Neural cell (in vitro differentiated cells): Measurements from ENCODE around the gene BCOR. TPM values are rescaled to one million over a fixed set of nuclear protein-coding genes. Genes with fewer than 3 reads are reported as not detected.

Experiments
- H2AFZ ChIP-seq: fragments of 200-600, 300-800 bp; sonication (generic), shearing (Covaris generic); 2 replicates; pipeline ENCODE4 v1.6.0; 2014; ENCODE audit warnings: low read depth, mild to moderate bottlenecking, antibody characterized with exemption, low read length, moderate library complexity
- H3F3A ChIP-seq: fragments of 200-600 bp; shearing (Covaris generic); 2 replicates; pipeline ENCODE4 v1.6.1; 2016; ENCODE audit warnings: mild to moderate bottlenecking, moderate library complexity, mixed read lengths, antibody characterized with exemption, low read length; ENCODE audit not compliant: insufficient read depth, poor library complexity, severe bottlenecking
- H3K27ac ChIP-seq: fragments of 200-600, 300-800 bp; sonication (generic), shearing (Covaris generic); 2 replicates; pipeline ENCODE4 v1.5.1; 2014; ENCODE audit warnings: mild to moderate bottlenecking, low read length, moderate library complexity
- H3K27me3 ChIP-seq: fragments of 300-800, 200-600 bp; sonication (generic), shearing (Covaris generic); 2 replicates; pipeline ENCODE4 v1.6.0; 2014; ENCODE audit warnings: mild to moderate bottlenecking, low read depth, low read length, moderate library complexity; ENCODE audit not compliant: insufficient read depth
- H3K36me3 ChIP-seq: fragments of 300-800, 200-600 bp; sonication (generic), shearing (Covaris generic); 2 replicates; pipeline ENCODE4 v1.5.1; 2014; ENCODE audit warnings: mild to moderate bottlenecking, antibody characterized with exemption, low read length, moderate library complexity; ENCODE audit not compliant: insufficient read depth
- H3K4me2 ChIP-seq: fragments of 300-800, 200-600 bp; sonication (generic), shearing (Covaris generic); 2 replicates; pipeline ENCODE4 v1.6.0; 2014; ENCODE audit warnings: mild to moderate bottlenecking, low read length
- H3K4me3 ChIP-seq: fragments of 300-800, 200-600 bp; sonication (generic), shearing (Covaris generic); 2 replicates; pipeline ENCODE4 v1.5.1; 2014; ENCODE audit warnings: mild to moderate bottlenecking, low read length, moderate library complexity
- H3K79me2 ChIP-seq: fragments of 200-600 bp; shearing (Covaris generic); replicated peaks from 2 replicates; pipeline ENCODE4 v1.6.0; 2014; ENCODE audit warnings: mild to moderate bottlenecking, low read length, moderate library complexity; ENCODE audit not compliant: insufficient read depth
- H3K9ac ChIP-seq: fragments of 300-800, 200-600 bp; sonication (generic), shearing (Covaris generic); 2 replicates; pipeline ENCODE4 v1.6.1; 2016; ENCODE audit warnings: mild to moderate bottlenecking, low read length, mixed read lengths
- H3K9me2 ChIP-seq: fragments of 200-600 bp; shearing (Covaris generic); 2 replicates; pipeline ENCODE4 v1.6.1; 2016; ENCODE audit warnings: mild to moderate bottlenecking, low read length, mixed read lengths; ENCODE audit not compliant: insufficient read depth
- H3K9me3 ChIP-seq: fragments of 200-600, 300-800 bp; sonication (generic), shearing (Covaris generic); 2 replicates; pipeline ENCODE4 v1.6.1; 2016; ENCODE audit warnings: mild to moderate bottlenecking, mixed run types, low read length, moderate library complexity, mixed read lengths
- H4K20me1 ChIP-seq: fragments of 200-600 bp; shearing (Covaris generic); 2 replicates; pipeline ENCODE4 v1.6.1; 2016; ENCODE audit warnings: mild to moderate bottlenecking, mixed run types; ENCODE audit not compliant: insufficient read depth
- EP300 ChIP-seq: fragments of 450-650 bp; conservative IDR thresholded peaks from 2 replicates; pipeline ENCODE4 v1.6.1; 2014; ENCODE audit warnings: antibody characterized with exemption, mild to moderate bottlenecking, moderate library complexity; ENCODE audit not compliant: poor library complexity, severe bottlenecking
- EZH2 ChIP-seq: fragments of 200-600, 300-800 bp; shearing (Covaris generic), sonication (generic); IDR thresholded peaks from 2 replicates; pipeline ENCODE4 v1.6.1; 2014; ENCODE audit warnings: antibody characterized with exemption, low read length, borderline replicate concordance, mild to moderate bottlenecking; ENCODE audit not compliant: insufficient read depth, poor library complexity, severe bottlenecking
- MXI1 ChIP-seq: fragments of 450-650 bp; conservative IDR thresholded peaks from 2 replicates; pipeline ENCODE4 v1.6.1; 2014; ENCODE audit warnings: antibody characterized with exemption, mild to moderate bottlenecking; ENCODE audit not compliant: poor library complexity, severe bottlenecking
- POLR2AphosphoS5 ChIP-seq: IDR thresholded peaks from 2 replicates; pipeline ENCODE4 v1.6.1; 2012
- RAD21 ChIP-seq: fragments of 450-650 bp; conservative IDR thresholded peaks from 2 replicates; pipeline ENCODE4 v1.6.1; 2014; ENCODE audit warnings: antibody characterized with exemption, mild to moderate bottlenecking, moderate library complexity
- SMC3 ChIP-seq: fragments of 450-650 bp; conservative IDR thresholded peaks from 2 replicates; pipeline ENCODE4 v1.6.1; 2014; ENCODE audit warnings: antibody characterized with exemption, mild to moderate bottlenecking, moderate library complexity; ENCODE audit not compliant: poor library complexity
- TAF1 ChIP-seq: IDR thresholded peaks from 2 replicates; pipeline ENCODE4 v1.6.1; 2012; ENCODE audit warnings: low read depth
- polyA plus RNA-seq: library from polyadenylated mRNA; depleted of rRNA; stranded (reverse); fragments of >200 nt; gene quantifications from 2 replicates; pipeline ENCODE4 v1.2.3, GENCODE V29; 2014
- TF ChIP-seq, protein P1 (sequence below): IDR thresholded peaks from 2 replicates; pipeline ENCODE4 v1.6.1; 2012; ENCODE audit warnings: borderline replicate concordance
- TF ChIP-seq, protein P2 (sequence below): fragments of 450-650 bp; IDR thresholded peaks from 2 replicates; pipeline ENCODE4 v1.5.1; 2014; ENCODE audit warnings: antibody characterized with exemption, mild to moderate bottlenecking, moderate library complexity; ENCODE audit not compliant: poor library complexity, severe bottlenecking

Gene BCOR
- polyA plus RNA-seq, 1 donor from 2014 or later: 18.0 TPM

DNA sequence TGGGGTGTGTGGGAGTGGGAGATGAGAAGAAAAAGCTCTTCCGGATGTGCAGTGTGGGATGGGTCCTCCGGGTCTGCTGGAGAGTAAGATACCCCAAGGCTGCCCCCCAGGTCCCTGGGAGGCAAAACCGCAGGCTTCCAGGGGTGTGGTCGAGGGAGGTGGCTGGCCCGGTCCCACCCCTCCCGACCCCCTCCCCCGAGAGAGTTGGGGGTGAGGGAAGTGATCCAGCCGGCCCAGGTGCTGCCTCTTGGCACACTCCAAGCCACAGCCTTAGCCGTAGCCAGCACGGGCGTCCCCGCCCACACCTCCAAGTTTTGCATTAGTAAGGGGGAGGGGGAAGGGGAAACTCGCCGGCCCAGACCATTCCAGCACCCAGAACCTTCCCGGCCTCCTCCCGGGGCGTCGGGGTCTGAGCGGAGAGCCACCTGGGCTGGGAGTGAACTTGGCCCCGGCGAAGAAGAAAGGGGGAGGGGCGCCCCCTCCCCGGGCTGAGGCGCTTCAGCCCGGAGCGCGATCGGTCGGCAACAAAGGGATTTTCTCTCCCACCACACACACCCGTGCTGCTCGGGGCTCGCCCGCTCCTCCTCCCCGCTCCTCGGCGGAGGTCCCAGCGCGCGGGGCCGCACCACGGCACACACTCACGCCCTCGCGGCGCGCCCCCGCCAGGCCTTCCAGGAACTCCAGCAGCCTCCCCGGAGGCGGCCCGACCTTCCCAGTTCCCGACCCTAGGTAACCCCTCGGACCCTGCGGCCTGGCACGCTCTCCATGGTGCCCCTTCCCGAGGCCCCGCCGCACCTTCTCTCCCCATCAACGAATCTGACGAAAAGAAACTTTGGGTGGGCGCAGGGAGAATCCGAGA, 14.4 kb downstream of the BCOR start:
- no peaks in the 10 kb centered on the region for H3K36me3 ChIP-seq
- no peaks in the 10 kb centered on the region for H3K9me3 ChIP-seq
- H3K79me2 ChIP-seq: peaks cover 58% of the 10 kb centered on the region
- no peak overlapping the region for H2AFZ ChIP-seq
- peak overlapping the region; percentile 36 for H3K9ac ChIP-seq
- no peaks in the 10 kb centered on the region for H3F3A ChIP-seq
- no peaks in the 10 kb centered on the region for H4K20me1 ChIP-seq
- no peaks in the 10 kb centered on the region for H3K27me3 ChIP-seq
- H3K4me2 ChIP-seq: no peak overlapping the region
- no peak overlapping the region for H3K27ac ChIP-seq
- no peaks in the 10 kb centered on the region for H3K9me2 ChIP-seq
- TF ChIP-seq, protein P1, sequence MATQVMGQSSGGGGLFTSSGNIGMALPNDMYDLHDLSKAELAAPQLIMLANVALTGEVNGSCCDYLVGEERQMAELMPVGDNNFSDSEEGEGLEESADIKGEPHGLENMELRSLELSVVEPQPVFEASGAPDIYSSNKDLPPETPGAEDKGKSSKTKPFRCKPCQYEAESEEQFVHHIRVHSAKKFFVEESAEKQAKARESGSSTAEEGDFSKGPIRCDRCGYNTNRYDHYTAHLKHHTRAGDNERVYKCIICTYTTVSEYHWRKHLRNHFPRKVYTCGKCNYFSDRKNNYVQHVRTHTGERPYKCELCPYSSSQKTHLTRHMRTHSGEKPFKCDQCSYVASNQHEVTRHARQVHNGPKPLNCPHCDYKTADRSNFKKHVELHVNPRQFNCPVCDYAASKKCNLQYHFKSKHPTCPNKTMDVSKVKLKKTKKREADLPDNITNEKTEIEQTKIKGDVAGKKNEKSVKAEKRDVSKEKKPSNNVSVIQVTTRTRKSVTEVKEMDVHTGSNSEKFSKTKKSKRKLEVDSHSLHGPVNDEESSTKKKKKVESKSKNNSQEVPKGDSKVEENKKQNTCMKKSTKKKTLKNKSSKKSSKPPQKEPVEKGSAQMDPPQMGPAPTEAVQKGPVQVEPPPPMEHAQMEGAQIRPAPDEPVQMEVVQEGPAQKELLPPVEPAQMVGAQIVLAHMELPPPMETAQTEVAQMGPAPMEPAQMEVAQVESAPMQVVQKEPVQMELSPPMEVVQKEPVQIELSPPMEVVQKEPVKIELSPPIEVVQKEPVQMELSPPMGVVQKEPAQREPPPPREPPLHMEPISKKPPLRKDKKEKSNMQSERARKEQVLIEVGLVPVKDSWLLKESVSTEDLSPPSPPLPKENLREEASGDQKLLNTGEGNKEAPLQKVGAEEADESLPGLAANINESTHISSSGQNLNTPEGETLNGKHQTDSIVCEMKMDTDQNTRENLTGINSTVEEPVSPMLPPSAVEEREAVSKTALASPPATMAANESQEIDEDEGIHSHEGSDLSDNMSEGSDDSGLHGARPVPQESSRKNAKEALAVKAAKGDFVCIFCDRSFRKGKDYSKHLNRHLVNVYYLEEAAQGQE: no peak
- no peak for TF ChIP-seq MXI1
- no peak for TF ChIP-seq TAF1
- TF ChIP-seq SMC3: no peak
- TF ChIP-seq, protein P2, sequence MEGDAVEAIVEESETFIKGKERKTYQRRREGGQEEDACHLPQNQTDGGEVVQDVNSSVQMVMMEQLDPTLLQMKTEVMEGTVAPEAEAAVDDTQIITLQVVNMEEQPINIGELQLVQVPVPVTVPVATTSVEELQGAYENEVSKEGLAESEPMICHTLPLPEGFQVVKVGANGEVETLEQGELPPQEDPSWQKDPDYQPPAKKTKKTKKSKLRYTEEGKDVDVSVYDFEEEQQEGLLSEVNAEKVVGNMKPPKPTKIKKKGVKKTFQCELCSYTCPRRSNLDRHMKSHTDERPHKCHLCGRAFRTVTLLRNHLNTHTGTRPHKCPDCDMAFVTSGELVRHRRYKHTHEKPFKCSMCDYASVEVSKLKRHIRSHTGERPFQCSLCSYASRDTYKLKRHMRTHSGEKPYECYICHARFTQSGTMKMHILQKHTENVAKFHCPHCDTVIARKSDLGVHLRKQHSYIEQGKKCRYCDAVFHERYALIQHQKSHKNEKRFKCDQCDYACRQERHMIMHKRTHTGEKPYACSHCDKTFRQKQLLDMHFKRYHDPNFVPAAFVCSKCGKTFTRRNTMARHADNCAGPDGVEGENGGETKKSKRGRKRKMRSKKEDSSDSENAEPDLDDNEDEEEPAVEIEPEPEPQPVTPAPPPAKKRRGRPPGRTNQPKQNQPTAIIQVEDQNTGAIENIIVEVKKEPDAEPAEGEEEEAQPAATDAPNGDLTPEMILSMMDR: no peak
- no peak for TF ChIP-seq EZH2
- no peak for TF ChIP-seq POLR2AphosphoS5
- TF ChIP-seq RAD21: no peak
- no peak for TF ChIP-seq EP300
- peak overlapping the region; percentile 56 for H3K4me3 ChIP-seq

DNA sequence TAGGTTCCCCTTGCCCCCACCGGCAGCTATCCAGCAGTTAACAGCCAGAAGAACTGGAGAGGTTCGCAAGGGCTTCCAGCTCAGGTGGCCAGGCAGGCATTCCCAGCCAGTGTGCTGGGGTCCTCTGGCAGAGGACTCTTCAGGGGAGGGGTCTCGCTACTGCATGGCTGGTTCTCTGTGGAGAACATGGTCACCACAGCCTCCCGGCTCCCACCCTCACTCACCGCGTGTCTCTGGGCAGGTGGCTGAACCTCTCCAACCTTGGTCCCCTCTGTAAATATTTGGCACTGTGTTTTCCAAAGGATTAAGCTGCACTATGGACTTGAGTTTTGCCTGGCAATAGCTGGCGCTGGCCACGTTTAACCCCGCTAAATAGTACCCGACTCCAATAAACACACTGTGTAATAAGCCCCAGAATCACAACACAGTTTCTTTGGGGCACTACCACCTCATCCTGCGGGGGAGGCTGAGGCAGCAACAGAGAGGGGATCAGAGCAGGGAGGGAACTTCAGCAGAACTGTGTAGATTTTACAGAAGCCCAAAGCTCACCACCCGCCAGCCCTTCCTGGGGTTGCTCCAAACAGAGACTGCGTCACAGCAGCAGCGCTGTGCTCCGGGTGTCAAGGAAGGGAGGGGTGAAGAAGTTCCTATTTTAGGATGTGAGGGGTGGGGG, 15.2 kb downstream of the BCOR start:
- Histone ChIP-seq H3K36me3 (no peaks in the 10 kb centered on the region), H3K9me3 (no peaks in the 10 kb centered on the region), H3F3A (no peaks in the 10 kb centered on the region), H2AFZ (no peak overlapping the region), H3K4me2 (no peak overlapping the region), H3K79me2 (peaks cover 50% of the 10 kb centered on the region), H3K9ac (no peak overlapping the region), H3K27me3 (no peaks in the 10 kb centered on the region), H4K20me1 (no peaks in the 10 kb centered on the region), H3K9me2 (no peaks in the 10 kb centered on the region), H3K27ac (no peak overlapping the region), H3K4me3 (no peak overlapping the region)
- TF ChIP-seq, protein P2: no peak
- no peak for TF ChIP-seq EP300
- no peak for TF ChIP-seq TAF1
- TF ChIP-seq EZH2: no peak
- TF ChIP-seq, protein P1: no peak
- TF ChIP-seq POLR2AphosphoS5: no peak
- no peak for TF ChIP-seq SMC3
